ENCODE data around the gene ERG28.
"Not testable (repeated sequence)": the region's sequence is repeated elsewhere in the genome, so short reads cannot be mapped to it uniquely, and the experiment has no call there.

ERG28 gene

GRCh38 chr14:75697918-75698317 is 37.2 kb upstream of the ERG28 start:
- TF ChIP-seq ARNTL (CRISPR knock-in tag; IDR thresholded peaks at IDR 0.05; ENCODE audit: borderline replicate concordance, low read depth) (no peak), ZFP30 (CRISPR knock-in tag; IDR thresholded peaks at IDR 0.05) (no peak), TSHZ2 (CRISPR knock-in tag; IDR thresholded peaks at IDR 0.05) (no peak), CSDC2 (CRISPR knock-in tag; IDR thresholded peaks at IDR 0.05) (no peak), ESRRG (CRISPR knock-in tag; IDR thresholded peaks at IDR 0.05) (no peak), POU6F1 (CRISPR knock-in tag; IDR thresholded peaks at IDR 0.05; ENCODE audit: borderline replicate concordance, low read depth) (no peak), TOX (CRISPR knock-in tag; IDR thresholded peaks at IDR 0.05; ENCODE audit: borderline replicate concordance) (no peak), SNAI2 (CRISPR knock-in tag; IDR thresholded peaks at IDR 0.05) (no peak), CSRNP3 (CRISPR knock-in tag; IDR thresholded peaks at IDR 0.05) (no peak), ZC3H10 (CRISPR knock-in tag; IDR thresholded peaks at IDR 0.05) (no peak), ZNF8 (CRISPR knock-in tag; IDR thresholded peaks at IDR 0.05) (no peak), PPARA (CRISPR knock-in tag; IDR thresholded peaks at IDR 0.05; ENCODE audit: borderline replicate concordance) (no peak), TCF4 (CRISPR knock-in tag; IDR thresholded peaks at IDR 0.05; ENCODE audit: borderline replicate concordance) (no peak)
- no peak for ATAC-seq

GRCh38 chr14:75697386-75697785 is 36.7 kb upstream of the ERG28 start:
- no peak for ATAC-seq

GRCh38 chr14:75695025-75695424 is 34.3 kb upstream of the ERG28 start:
- not testable (repeated sequence) for ATAC-seq

More at GRCh38 chr14:75697386-75697785, 36.7 kb upstream of the ERG28 start:
- TF ChIP-seq ZNF70 (CRISPR knock-in tag; IDR thresholded peaks at IDR 0.05): no peak

GRCh38 chr14:75690010-75690409 is 29.3 kb upstream of the ERG28 start:
- ATAC-seq: no peak
- TF ChIP-seq OSR1 (CRISPR knock-in tag; IDR thresholded peaks at IDR 0.05) (no peak), ZFP3 (CRISPR knock-in tag; IDR thresholded peaks at IDR 0.05) (no peak), ZNF565 (CRISPR knock-in tag; conservative IDR thresholded peaks at IDR 0.05; ENCODE audit: low read depth) (no peak), SNAI2 (CRISPR knock-in tag; IDR thresholded peaks at IDR 0.05) (no peak), CSRNP3 (CRISPR knock-in tag; IDR thresholded peaks at IDR 0.05) (no peak), PPARA (CRISPR knock-in tag; IDR thresholded peaks at IDR 0.05; ENCODE audit: borderline replicate concordance) (no peak), ZC3H10 (CRISPR knock-in tag; IDR thresholded peaks at IDR 0.05) (no peak), ZFP30 (CRISPR knock-in tag; IDR thresholded peaks at IDR 0.05) (no peak), ISL1 (CRISPR knock-in tag; IDR thresholded peaks at IDR 0.05) (no peak), GLIS3 (CRISPR knock-in tag; IDR thresholded peaks at IDR 0.05) (no peak)

- no peak for ATAC-seq
- TF ChIP-seq POU6F1 (CRISPR knock-in tag; IDR thresholded peaks at IDR 0.05; ENCODE audit: borderline replicate concordance, low read depth) (no peak), OSR1 (CRISPR knock-in tag; IDR thresholded peaks at IDR 0.05) (no peak), ZNF70 (CRISPR knock-in tag; IDR thresholded peaks at IDR 0.05) (no peak), ZNF8 (CRISPR knock-in tag; IDR thresholded peaks at IDR 0.05) (no peak), TOX (CRISPR knock-in tag; IDR thresholded peaks at IDR 0.05; ENCODE audit: borderline replicate concordance) (no peak), ESRRG (CRISPR knock-in tag; IDR thresholded peaks at IDR 0.05) (no peak), ZFP3 (CRISPR knock-in tag; IDR thresholded peaks at IDR 0.05) (no peak), CSRNP3 (CRISPR knock-in tag; IDR thresholded peaks at IDR 0.05) (no peak), CREB5 (CRISPR knock-in tag; IDR thresholded peaks at IDR 0.05; ENCODE audit: low read depth) (no peak), ZC3H10 (CRISPR knock-in tag; IDR thresholded peaks at IDR 0.05) (no peak)
These were observed 28.3 kb upstream of the ERG28 start for GRCh38 chr14:75689012-75689411.

All from SK-N-SH treated with all-trans-retinoic acid at 6 μM for 48 hours (cell line).